Nephron (organoid): Measurements from ENCODE around the gene HNRNPLL.

ENCODE experiments used
- H3K27ac Mint-ChIP-seq, 3 experiments: 2 replicates each; pipeline ENCODE4 v1.8.0; 2020; ENCODE audit warnings: mixed read lengths in 3 of 3, mild to moderate bottlenecking in 2 of 3, moderate library complexity in 1 of 3
- H3K27me3 Mint-ChIP-seq: 2 replicates; pipeline ENCODE4 v1.8.0; 2021; ENCODE audit warnings: low read depth, mild to moderate bottlenecking, moderate library complexity, mixed read lengths
- H3K36me3 Mint-ChIP-seq: 2 replicates; pipeline ENCODE4 v1.8.0; 2020; ENCODE audit warnings: low read depth, mixed read lengths
- H3K4me1 Mint-ChIP-seq: 2 replicates; pipeline ENCODE4 v1.8.0; 2020; ENCODE audit warnings: mixed read lengths
- H3K4me3 Mint-ChIP-seq, 3 experiments: 2 replicates each; pipeline ENCODE4 v1.8.0; 2020; ENCODE audit warnings: mild to moderate bottlenecking in 3 of 3, mixed read lengths in 3 of 3, moderate library complexity in 2 of 3
- H3K9me3 Mint-ChIP-seq: 2 replicates; pipeline ENCODE4 v1.8.0; 2020; ENCODE audit warnings: mixed read lengths
- CTCF ChIP-seq, 3 experiments: fragments of 200-600 bp; sonication (generic); IDR thresholded peaks; one replicate each; pipeline ENCODE4 v1.5.0; 2021; ENCODE audit warnings: antibody characterized with exemption in 3 of 3; ENCODE audit not compliant: unreplicated experiment in 3 of 3

Gene HNRNPLL

GRCh38 chr2:38632980-38633379 lies 30.3 kb upstream of the HNRNPLL start:
- Mint-ChIP-seq H3K36me3 (no peaks in the 10 kb centered on the region), H3K27ac (no peak overlapping the region), H3K27me3 (no peaks in the 10 kb centered on the region), H3K4me3 (no peak overlapping the region), H3K4me1 (no peaks in the 10 kb centered on the region), H3K9me3 (peaks cover 2% of the 10 kb centered on the region)
- TF ChIP-seq CTCF (IDR thresholded peaks at IDR 0.05; ENCODE audit: unreplicated experiment in 3 of 3) = no peak

- Mint-ChIP-seq H3K27me3 (no peaks in the 10 kb centered on the region), H3K4me1 (no peaks in the 10 kb centered on the region), H3K36me3 (no peaks in the 10 kb centered on the region), H3K27ac (no peak overlapping the region), H3K9me3 (peaks cover 2% of the 10 kb centered on the region), H3K4me3 (no peak overlapping the region)
- TF ChIP-seq CTCF (IDR thresholded peaks at IDR 0.05; ENCODE audit: unreplicated experiment in 3 of 3) = no peak
Observed at GRCh38 chr2:38631976-38632375, 29.2 kb upstream of the HNRNPLL start.

DNA sequence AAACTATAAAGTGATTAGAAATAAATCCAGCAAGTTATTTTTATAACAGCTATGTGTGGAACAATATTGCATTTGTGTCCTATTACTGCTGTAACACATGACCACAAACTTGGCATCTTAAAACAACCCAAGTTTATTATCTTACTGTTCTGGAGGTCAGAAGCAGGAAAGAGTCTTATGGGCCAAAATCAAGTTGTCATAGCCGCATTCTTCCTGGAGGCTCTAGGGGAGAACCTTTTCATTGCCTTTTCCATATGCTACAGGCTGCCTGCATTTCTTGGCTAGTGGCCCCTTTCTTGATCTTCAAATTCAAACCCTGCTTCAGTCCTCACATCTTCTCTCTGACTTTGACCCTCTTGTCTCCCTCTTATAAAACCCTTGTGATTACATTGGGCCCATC lies 27.0 kb upstream of the HNRNPLL start:
- Mint-ChIP-seq H3K27me3 (no peaks in the 10 kb centered on the region), H3K4me3 (no peak overlapping the region), H3K9me3 (peaks cover 2% of the 10 kb centered on the region), H3K36me3 (no peaks in the 10 kb centered on the region), H3K4me1 (no peaks in the 10 kb centered on the region), H3K27ac (no peak overlapping the region)
- no peak for TF ChIP-seq CTCF (IDR thresholded peaks at IDR 0.05; ENCODE audit: unreplicated experiment in 3 of 3)

- Mint-ChIP-seq H3K27me3 (no peaks in the 10 kb centered on the region), H3K4me1 (no peaks in the 10 kb centered on the region), H3K27ac (no peak overlapping the region)
Observed at GRCh38 chr2:38627391-38627790, 24.7 kb upstream of the HNRNPLL start.

GRCh38 chr2:38626326-38627035 lies 23.8 kb upstream of the HNRNPLL start:
- no peaks in the 10 kb centered on the region for H3K36me3 Mint-ChIP-seq
- H3K27me3 Mint-ChIP-seq = no peaks in the 10 kb centered on the region
- H3K4me3 Mint-ChIP-seq = no peak overlapping the region
- H3K4me1 Mint-ChIP-seq = no peaks in the 10 kb centered on the region
- H3K9me3 Mint-ChIP-seq = peaks cover 2% of the 10 kb centered on the region
- no peak overlapping the region for H3K27ac Mint-ChIP-seq
- TF ChIP-seq CTCF (IDR thresholded peaks at IDR 0.05; ENCODE audit: unreplicated experiment in 3 of 3) = no peak

More at GRCh38 chr2:38627391-38627790, 24.7 kb upstream of the HNRNPLL start:
- TF ChIP-seq CTCF (IDR thresholded peaks at IDR 0.05; ENCODE audit: unreplicated experiment in 3 of 3) = no peak
- Mint-ChIP-seq H3K36me3 (no peaks in the 10 kb centered on the region), H3K4me3 (no peak overlapping the region), H3K9me3 (peaks cover 2% of the 10 kb centered on the region)

DNA sequence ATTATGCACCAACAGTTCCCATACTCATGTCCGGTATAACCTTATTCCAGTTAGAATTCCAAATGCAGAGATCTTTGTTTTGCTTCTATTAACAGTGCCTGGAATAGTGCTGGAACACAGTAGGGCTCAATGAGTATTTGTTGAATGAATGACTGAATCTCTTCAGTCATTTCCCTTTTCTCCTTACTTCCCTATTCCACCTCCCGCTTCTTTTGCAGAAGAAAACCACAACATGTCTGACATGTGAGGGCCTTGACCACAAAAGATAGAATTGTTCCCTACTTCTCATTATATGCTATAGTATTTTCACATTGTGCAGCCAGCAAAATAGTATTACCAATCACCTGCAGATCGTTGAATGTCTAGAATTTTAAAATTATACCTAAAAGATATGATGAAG lies 19.5 kb upstream of the HNRNPLL start:
- no peak for TF ChIP-seq CTCF (IDR thresholded peaks at IDR 0.05; ENCODE audit: unreplicated experiment in 3 of 3)

More for the DNA sequence above, 19.5 kb upstream of the HNRNPLL start:
- Mint-ChIP-seq H3K9me3 (no peaks in the 10 kb centered on the region), H3K27ac (no peak overlapping the region), H3K4me1 (peaks cover 17% of the 10 kb centered on the region), H3K36me3 (no peaks in the 10 kb centered on the region), H3K4me3 (no peak overlapping the region), H3K27me3 (no peaks in the 10 kb centered on the region)
